TTC549 (cell line): ENCODE measurements around the gene RGR.

Experiments
- FAIRE-seq: peaks from 2 replicates; lab custom pipeline; 2012; peaks lifted over from hg19 to GRCh38; lab: Jason Lieb, UNC

The RGR gene

DNA sequence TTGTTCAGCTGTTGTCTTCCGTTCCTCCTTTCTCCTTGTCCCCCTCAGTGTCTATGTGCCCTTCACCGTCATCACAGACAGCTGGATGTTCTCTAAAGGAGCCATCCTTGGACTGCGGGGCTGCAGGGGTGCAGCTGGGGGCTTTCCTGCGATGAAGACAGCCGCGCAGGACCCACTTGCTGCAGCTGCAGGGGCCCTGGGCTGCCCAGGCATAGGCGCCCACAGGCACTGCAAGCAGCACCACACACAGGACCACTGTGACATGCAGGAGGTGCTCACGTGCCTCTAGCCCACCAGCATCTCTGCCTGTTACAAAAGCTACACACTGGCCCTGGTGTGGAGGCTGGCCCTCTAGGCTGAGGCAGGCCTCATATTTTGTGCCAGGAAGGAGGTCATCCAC, 22.9 kb upstream of the RGR start:
- no peak for FAIRE-seq

DNA sequence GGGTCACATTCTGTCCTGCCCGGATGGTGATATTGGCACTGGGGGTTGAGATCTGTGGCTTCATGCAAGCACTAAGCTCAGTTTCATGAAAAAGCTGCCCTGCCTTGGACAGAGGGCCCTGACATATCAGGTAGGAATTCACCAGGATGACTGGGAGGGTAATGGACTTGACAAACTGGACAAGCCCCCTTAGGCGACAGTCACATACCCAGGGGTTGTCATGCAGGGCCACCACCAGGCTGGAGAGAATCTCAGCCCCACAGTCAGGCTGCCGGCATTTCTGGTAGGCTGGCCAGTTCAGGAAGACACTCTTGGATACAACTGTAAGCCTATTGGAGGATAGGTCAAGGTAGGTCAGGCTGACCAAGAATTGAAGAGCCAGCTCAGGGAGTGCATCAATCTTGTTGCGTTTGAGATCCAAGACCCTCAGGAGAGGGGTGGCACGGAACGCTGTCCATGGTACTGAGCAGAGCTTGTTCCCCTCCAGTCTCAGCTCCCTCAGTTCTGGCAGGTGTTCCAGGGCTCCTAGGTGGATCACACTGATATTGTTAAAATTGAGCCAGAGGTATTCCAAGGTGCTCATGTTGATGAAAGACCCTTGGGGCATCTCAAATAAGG, 20.3 kb upstream of the RGR start:
- no peak for FAIRE-seq

DNA sequence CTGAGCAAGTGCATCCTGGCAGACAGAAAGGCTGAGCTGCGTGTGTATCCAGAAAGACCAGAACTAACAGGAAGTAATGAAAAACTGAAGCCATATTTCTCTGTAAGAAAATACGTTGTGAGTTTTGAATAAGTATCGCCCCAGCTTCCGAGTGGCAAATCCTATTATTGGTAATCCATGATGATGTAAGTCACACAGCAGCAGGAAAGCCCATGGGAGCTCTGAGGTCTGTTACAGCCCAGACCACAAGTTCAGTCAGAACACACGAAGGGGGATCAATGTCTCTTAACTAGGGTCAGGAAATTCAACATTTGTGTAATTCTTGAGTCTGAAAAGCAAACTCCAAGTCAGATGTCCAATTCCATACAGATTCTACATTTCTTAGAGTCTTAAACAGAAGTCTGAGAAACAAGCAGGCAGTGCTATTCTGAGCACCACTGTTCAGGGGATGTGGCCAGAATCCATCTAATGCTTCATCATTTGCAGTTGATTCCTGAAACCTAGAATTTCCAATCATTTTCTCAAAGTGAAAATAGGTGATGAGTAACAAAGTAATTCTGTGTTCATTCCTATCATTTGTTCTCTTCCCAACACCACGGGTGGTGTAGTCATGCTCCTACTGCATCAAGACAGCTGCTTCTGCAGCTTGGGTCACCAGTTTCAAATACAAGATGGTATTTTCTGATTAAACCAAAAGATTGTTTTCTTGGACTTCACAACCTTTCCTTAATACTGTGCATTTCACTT, 19.3 kb upstream of the RGR start, which contains the start of gene LRIT2:
LRIT2 (minus strand) TSS at position 118 of the 747 bp plus-strand sequence; CDS start at position 94, 24 bp downstream.
- FAIRE-seq, result no peak

DNA sequence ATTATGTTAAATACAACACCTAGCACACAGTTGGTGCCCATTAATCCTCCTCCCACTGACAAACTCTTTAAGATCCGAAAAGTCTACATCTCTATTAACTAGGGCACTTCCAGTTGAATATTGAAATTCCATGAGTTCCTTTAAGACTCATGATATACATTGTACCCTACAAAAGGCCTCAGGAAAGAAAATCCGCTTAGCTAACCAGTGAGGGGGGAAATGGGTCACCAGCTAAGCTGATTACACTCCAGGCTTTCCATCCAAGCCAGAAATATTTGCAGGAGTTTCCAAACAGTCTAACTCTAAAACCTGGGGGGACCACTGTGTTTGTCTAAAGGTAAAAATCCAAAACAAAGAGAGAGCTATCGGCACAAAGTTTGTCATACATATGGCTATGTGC, 18.2 kb upstream of the RGR start:
- no peak for FAIRE-seq

DNA sequence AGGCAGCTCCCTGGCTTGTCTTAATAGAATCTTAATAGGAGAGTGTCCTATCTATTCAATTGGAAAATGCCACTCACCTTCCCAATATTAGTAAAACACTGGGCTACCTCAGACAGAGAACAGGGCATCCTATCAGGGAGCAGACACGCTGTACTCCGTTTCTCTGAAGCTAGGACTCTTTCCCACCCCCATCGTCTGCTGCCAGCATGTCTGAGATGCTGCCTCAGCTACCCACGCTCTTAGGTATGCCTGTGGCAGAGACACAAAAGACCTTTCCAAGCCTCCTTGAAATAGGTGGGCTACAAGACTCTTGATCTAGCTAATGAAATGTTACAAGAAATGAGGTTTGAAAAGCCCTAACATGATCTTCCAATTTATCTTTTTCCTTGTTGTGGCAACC, 17.0 kb upstream of the RGR start:
- FAIRE-seq, result no peak

DNA sequence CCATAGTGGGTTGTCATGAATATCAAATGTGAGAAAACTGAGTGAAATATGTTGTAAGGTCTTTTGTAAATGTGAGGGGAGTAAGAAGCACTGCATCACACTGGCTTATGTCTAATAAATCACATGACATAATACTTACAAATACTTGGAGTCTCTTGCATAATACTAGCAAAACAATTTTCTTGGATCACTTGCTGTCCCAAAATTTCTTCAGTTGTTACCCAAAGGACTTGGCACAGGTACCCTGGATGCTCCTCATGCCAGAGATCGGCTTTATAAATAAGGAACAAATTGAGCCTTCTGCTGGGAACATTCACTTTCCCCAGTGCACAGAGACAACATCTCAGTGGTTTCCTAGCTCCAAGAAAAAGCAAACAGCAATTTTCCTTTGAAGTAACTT, 14.5 kb upstream of the RGR start:
- no peak for FAIRE-seq

DNA sequence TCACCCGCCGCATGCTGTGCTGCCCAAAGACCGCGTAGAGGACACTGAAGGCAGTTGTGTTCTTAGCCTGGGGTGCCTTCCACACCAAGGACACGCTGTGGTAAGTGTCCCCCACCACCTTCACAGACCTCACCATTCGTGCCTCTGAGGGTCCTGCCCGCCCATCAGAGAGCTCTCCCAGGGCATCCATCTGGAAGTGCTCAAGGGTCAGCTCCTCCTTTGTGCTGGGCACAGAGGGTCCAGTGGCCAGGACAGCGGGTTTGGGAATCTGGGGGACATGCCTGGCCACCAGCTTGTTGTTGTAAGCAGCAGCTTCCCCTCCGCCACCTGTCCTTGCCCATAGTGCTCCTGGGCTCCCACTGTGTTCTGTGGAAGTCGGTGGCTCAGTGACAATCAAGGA, 12.5 kb upstream of the RGR start:
- FAIRE-seq, result no peak

DNA sequence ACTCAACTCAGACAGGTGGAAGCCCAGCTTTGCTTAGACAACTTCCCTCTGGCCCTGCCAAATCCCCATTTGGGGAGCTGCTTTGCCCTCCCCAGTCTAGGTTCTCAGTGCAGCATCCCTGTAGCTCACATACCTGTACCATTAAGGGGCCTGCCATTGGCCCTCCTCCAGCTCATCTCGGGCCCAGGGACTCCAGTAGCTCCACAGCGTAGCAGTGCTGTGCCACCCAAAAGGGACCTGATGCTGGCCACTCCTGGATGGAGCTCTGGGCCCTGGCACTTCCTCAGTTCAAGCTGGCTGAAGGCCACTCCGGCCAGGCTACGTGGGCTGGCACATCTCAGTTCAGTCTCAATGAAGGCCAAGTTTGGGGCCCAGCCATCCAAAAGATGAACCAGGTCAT, 10.9 kb upstream of the RGR start:
- FAIRE-seq, result no peak

DNA sequence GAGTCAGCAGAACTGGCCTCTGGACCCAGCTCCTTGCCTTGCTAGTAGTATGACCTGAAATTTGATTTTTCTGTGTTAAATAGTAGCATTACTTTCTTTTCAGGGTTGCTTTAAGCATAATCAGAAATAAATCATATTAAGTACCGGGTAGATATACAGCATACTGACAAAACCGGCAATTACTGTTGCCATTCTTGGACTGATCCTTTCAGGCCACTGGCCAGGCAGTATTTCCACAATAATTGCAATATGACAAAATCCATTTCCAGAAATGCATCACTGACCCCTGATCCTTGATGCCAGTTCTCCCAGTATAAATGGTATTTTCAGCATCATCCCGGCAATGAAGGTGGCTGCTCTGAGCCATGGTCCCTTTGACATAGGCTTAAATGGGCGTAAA, 10.4 kb upstream of the RGR start:
- no peak for FAIRE-seq

DNA sequence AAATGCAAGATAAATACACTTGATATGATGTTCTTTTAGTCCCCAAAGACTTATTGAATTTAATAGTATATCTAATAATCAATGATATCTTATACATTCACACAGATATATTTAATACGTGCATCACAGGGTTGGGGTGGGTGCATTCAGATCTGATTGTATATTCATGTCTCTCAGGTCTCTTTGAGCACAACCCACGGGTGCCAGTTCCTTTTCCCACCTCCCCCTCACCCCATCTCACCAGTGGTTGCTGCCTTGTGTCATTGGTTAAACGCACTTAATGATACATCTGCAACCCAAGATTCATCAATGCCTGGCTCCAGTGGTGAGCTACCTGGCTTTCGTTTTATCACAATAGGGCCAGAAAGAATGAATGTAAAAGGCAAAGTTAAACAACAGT, 9.8 kb upstream of the RGR start:
- FAIRE-seq, result no peak

DNA sequence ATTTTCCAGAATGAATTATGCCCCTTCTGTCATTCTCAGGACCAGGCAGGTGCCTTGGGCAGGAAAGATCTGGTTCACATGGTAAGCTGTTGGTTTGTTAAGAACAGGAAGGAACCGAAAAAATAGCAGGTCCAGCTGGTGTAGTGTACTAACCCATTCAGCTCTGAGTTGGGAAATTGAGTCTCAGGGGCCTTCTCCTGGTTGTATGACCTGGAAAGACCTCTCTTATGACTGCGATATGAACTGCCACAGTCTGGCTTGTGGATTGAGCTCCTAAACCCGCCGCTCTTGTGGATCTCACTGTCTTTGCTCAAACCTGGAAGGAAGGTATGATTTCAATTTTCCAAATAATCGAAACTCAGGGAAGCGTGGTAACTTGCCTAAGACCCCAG, 8.1 kb upstream of the RGR start:
- no peak for FAIRE-seq

DNA sequence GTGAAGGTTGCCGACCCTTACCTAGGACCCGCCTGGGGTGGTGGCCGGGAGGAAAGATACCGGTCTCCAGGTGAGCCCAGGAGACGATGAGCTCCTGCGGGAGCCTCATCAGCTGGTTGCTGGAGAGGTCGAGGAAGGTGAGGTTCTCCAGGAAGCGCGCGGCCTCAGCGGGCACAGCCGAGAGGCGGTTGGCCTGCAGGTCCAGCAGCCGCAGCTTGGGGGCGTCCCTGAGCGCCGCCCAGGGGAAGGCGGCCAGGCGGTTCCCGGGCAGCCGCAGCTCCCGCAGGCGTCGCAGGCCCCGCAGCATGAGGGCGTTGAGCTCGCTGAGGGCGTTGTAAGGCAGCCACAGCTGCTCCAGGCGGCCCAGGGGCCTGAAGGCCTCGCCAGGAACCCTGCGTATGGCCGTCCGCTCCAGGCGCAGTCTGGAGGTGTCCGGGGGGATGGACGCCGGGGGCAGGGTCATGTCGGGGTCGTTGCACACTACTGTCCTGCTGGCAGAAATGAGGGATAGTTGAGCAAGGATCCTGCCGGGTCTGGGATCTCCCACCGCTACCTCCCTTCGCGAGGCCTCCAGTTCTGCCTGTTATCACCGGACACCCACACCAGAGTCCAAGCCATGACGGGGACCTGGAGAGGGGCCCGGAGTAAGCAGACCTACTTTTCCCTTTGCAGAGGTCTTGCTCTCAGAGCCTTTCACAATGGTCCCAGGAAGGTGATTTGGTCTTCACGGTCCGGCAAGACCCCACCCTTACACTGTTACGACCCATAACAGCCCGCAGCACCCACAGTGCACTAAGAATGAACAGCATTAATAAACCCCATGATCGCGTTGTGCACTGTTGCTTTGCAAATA, 7.4 kb upstream of the RGR start:
- FAIRE-seq, result no peak

DNA sequence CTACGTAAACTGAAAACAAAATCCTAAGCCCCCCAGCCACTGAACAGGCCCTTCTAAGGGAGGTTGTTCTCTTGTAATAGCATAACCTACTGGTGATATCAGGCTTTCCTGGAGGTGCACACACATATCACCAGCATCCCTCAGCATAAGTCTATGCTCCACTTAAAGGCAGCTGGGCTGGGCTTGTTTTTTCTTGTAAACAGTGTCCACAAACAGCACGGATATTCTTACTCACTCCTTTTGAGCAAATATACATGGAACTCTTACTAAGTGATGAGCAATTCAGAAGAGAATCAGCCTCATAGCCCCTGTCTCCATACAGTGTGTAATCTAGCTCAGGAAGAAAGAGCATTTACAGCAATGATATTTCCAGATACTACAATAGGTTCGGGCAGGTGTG, 5.9 kb upstream of the RGR start:
- no peak for FAIRE-seq

DNA sequence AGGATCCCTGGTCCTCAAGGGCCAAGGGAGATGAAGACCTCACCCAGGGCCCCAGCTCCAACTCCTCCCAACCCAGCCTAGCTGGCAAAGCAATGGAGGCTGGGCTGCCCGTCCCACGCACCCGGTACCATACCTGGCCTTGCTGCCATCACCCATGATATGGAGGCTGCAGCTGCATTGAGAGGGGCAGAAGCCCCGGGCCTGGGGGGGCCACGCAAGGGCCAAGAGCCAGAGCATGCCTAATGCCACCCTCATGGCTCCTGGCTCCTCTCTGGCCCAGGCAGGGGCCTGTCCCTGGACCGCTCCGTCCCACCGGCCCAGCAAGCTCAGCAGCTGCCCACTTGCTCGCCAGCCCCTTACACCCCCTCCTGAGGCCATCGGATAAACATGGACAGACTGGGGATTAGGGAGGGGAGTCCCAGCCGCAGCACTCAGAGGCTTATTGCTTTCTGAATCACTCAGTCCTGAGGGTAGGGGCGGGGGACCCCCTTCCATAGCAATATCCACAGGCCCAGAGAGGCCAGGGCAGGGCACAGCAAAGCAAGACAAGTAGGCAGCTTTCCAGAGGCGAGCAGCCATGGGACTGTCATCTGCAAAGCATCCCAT, 3.6 kb upstream of the RGR start, which contains the start of gene LRIT1:
LRIT1 (minus strand) TSS at position 362 of the 606 bp plus-strand sequence; CDS start at position 255, 107 bp downstream.
- no peak for FAIRE-seq

DNA sequence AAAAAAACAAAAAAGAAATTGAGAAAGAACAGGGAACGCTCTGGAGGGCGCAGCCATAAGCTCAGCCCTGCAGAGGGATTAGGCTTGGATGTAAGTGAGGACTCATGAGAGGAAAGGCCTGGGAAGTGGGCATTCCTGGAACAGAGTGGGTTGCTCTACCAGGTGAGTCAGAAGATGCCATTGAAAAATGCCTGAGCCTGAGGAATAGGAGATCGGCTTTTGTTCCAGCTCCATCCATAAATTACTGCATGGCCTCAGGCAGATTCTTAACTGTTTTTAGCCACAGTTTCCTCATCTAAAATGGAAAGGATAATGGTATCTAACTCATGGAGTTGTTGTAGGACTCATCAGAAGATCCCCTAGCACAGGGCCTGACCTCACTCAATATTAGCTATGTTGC, 1.1 kb upstream of the RGR start:
- FAIRE-seq, result no peak

DNA sequence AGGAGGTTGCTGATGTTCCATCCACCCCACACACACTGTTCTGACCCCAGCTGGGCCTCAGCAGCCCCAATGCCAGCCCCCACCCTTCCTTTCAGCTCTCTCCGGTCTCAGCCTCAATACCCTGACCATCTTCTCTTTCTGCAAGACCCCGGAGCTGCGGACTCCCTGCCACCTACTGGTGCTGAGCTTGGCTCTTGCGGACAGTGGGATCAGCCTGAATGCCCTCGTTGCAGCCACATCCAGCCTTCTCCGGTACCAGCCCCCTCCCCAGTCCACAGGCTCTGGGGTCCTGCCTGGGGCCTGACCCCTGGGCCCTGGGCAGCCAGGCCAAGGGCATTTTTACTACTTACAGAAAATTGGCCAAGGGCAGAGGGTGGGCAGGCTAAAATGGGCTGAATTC, 2.6 kb downstream of the RGR start:
- FAIRE-seq, result no peak

DNA sequence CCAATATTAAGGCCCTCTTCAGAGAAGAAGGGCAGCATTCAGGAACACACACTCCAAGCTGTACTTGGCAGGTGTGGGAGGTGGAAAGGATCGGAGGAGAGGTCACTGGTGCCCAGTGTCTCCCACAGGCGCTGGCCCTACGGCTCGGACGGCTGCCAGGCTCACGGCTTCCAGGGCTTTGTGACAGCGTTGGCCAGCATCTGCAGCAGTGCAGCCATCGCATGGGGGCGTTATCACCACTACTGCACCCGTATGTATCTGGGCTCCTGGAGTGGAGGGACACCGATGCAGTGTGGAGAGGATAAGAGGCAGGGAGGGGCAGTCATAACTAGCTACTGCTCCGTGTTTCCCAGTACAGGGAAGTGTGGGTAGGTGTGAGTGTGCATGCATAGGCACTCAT, 3.9 kb downstream of the RGR start:
- FAIRE-seq, result no peak

DNA sequence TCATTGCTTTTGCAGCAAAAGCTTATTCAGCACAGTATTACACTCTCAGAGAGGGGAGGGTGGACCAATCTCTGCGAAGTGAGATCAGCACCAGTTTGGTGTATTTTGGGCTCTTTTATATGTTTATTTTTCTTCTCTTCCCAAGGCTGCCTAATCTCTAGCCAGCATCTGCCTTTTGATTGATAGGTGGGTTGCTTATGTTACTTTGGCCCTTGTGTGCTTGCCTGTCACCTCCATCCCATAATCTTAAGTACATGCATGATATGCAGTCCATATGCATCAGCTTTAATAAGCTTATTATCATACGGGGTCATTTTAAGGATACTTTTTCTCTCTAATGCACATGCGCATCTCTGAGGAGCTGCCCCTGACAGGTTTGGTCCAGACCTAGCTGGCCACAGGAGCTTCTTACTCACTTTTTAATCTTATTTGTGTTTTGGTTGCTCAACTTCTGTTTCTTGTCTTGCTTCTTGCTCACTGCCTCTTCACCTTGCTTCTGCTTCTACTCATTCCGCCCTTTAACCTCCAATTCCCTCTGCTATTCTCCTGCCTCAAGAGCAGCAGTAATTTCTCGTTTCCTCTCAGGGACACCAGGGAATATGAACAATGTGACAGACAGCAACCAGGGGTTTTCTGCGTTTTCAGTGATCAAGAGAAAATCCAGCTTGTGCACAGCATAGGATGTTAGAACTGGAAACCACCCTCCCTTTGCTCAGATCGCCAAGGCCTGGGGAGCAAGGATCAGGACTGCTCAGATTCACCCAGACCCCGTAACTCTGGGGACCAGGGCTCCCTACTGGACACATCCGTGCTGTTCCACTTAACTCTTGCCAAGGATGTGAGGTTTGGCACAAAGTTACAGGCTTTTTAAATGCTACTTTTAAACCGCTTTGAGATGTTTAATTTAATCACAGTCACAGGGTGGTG, 10.0 kb downstream of the RGR start:
- no peak for FAIRE-seq

DNA sequence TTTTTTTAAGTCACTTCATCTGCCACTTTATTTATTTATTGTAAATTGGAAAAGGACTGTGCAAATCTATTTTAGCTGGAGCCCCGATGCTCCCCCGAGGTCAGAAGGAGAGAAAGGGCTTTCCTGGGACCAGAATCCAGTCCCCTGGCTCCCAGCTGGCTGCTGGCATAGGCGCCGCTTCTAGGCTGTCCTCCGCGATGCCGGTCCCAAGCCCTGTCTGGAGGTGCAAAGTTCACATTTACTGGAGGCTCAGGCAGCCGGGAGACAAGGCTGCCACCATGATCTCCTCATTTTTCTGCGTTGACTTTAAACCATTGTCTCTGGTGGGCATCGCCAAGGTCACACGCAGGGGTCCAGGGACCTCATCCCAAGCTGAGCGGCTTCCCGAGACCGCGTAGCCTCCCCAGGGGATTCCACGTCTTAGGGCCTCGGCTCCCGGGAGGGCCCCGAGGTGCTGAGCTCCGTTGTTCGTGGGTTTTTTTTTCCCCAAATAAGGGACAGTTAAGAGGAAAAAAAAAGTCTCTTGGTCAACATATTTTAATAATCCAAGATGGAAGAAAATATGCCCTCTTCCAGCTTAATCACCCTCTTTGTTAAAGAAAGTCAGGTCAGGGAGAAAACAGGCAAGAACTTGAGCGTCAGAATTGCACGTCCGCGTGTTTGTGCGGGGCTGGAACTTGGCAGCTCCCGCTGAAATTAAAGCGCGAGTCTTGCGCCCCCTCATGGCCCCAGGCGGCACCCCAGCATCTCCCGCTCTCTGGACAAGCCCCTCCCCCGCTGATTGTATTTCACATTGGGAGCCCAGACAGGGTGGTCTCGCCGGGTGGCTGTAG, 11.9 kb downstream of the RGR start:
- FAIRE-seq, result no peak

DNA sequence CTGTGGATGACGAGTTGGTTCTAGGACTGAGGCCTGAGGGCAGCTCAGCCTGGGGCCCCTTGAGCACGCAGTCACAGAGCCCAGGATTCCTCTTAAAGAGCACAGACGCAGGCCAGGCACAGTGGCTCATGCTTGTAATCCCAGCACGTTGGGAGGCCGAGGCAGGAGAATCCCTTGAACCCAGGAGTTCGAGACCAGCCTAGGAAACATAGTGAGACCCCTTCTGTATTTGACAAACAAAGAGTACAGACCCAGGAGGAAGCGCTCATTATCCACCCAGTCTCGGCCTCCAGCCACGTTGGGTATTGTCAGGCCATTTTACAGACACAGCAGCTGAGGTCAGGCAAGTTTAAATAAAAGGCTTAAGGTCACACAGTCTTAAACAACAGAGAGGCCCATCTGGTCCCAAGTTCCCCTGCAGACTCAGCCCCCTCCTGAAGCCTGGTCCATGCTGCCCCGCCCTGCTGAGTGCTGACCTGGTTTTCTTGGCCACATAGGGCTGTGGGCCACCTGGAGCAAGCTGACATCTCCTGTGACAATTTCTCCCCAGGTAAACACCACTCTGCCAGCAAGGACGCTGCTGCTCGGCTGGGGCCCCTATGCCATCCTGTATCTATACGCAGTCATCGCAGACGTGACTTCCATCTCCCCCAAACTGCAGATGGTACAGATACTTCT, 12.6 kb downstream of the RGR start:
- FAIRE-seq, result no peak
